Nephron progenitor cell (in vitro differentiated cells): ENCODE data around the gene MEIS1.
A peak's percentile ranks its signal among the peaks of the same experiment; 100 is the strongest.

ENCODE experiments used
- DNase-seq: peaks from one replicate; pipeline ENCODE4 v3.0.0; 2021
- H3K27ac Mint-ChIP-seq: 2 replicates; pipeline ENCODE4 v1.8.0; 2021; ENCODE audit warnings: mild to moderate bottlenecking, moderate library complexity, mixed read lengths
- H3K27me3 Mint-ChIP-seq: 2 replicates; pipeline ENCODE4 v1.8.0; 2021; ENCODE audit warnings: mild to moderate bottlenecking, low read depth, mixed read lengths; ENCODE audit not compliant: poor library complexity
- H3K36me3 Mint-ChIP-seq: 2 replicates; pipeline ENCODE4 v1.8.0; 2021; ENCODE audit warnings: low read depth, mixed read lengths
- H3K4me1 Mint-ChIP-seq: 2 replicates; pipeline ENCODE4 v1.8.0; 2021; ENCODE audit warnings: mixed read lengths
- H3K4me3 Mint-ChIP-seq: 2 replicates; pipeline ENCODE4 v1.8.0; 2021; ENCODE audit warnings: mild to moderate bottlenecking, moderate library complexity, mixed read lengths
- H3K9me3 Mint-ChIP-seq: 2 replicates; pipeline ENCODE4 v1.8.0; 2021; ENCODE audit warnings: mild to moderate bottlenecking, moderate library complexity, mixed read lengths
- CTCF ChIP-seq: fragments of 200-600 bp; sonication (generic); IDR thresholded peaks from 2 replicates; pipeline ENCODE4 v1.5.0; 2021; ENCODE audit warnings: antibody characterized with exemption

MEIS1 gene

GRCh38 chr2:66562304-66562685 lies 127.4 kb downstream of the MEIS1 start:
- H3K36me3 Mint-ChIP-seq, result peaks cover 47% of the 10 kb centered on the region
- TF ChIP-seq CTCF, result no peak
- peak overlapping the region; percentile 99 for H3K27ac Mint-ChIP-seq
- H3K4me1 Mint-ChIP-seq, result peaks cover 73% of the 10 kb centered on the region
- H3K27me3 Mint-ChIP-seq, result no peaks in the 10 kb centered on the region
- no peak for DNase-seq
- no peaks in the 10 kb centered on the region for H3K9me3 Mint-ChIP-seq
- H3K4me3 Mint-ChIP-seq, result peak overlapping the region; percentile 74

- no peak for DNase-seq
- peaks cover 84% of the 10 kb centered on the region for H3K4me1 Mint-ChIP-seq
- H3K4me3 Mint-ChIP-seq, result peak overlapping the region; percentile 67
- peaks cover 37% of the 10 kb centered on the region for H3K36me3 Mint-ChIP-seq
- peak overlapping the region; percentile 40 for H3K27ac Mint-ChIP-seq
- no peaks in the 10 kb centered on the region for H3K27me3 Mint-ChIP-seq
- no peaks in the 10 kb centered on the region for H3K9me3 Mint-ChIP-seq
- TF ChIP-seq CTCF, result no peak
These were observed 128.5 kb downstream of the MEIS1 start for GRCh38 chr2:66563473-66563872.

- Mint-ChIP-seq H3K27me3 (no peaks in the 10 kb centered on the region), H3K4me3 (peak overlapping the region; percentile 13), H3K27ac (peak overlapping the region; percentile 46), H3K36me3 (peaks cover 30% of the 10 kb centered on the region), H3K9me3 (no peaks in the 10 kb centered on the region), H3K4me1 (peaks cover 98% of the 10 kb centered on the region)
- DNase-seq, result no peak
- TF ChIP-seq CTCF, result no peak
These were observed 130.4 kb downstream of the MEIS1 start for GRCh38 chr2:66565291-66565690.

- H3K27me3 Mint-ChIP-seq, result no peaks in the 10 kb centered on the region
- TF ChIP-seq CTCF, result no peak
- peak; percentile 47 for DNase-seq
- peaks cover 35% of the 10 kb centered on the region for H3K36me3 Mint-ChIP-seq
- H3K27ac Mint-ChIP-seq, result peak overlapping the region; percentile 94
- H3K9me3 Mint-ChIP-seq, result no peaks in the 10 kb centered on the region
- H3K4me3 Mint-ChIP-seq, result peak overlapping the region; percentile 57
- peaks cover 100% of the 10 kb centered on the region for H3K4me1 Mint-ChIP-seq
These were observed 131.9 kb downstream of the MEIS1 start for GRCh38 chr2:66566726-66567399.

- peak overlapping the region; percentile 99 for H3K27ac Mint-ChIP-seq
- peaks cover 40% of the 10 kb centered on the region for H3K36me3 Mint-ChIP-seq
- H3K4me3 Mint-ChIP-seq, result peak overlapping the region; percentile 60
- no peak for TF ChIP-seq CTCF
- peaks cover 100% of the 10 kb centered on the region for H3K4me1 Mint-ChIP-seq
- no peaks in the 10 kb centered on the region for H3K9me3 Mint-ChIP-seq
- H3K27me3 Mint-ChIP-seq, result no peaks in the 10 kb centered on the region
- no peak for DNase-seq
These were observed 132.8 kb downstream of the MEIS1 start for GRCh38 chr2:66567729-66568128.

GRCh38 chr2:66568650-66569300 lies 133.8 kb downstream of the MEIS1 start:
- no peak for TF ChIP-seq CTCF
- no peaks in the 10 kb centered on the region for H3K9me3 Mint-ChIP-seq
- H3K27me3 Mint-ChIP-seq, result no peaks in the 10 kb centered on the region
- peak overlapping the region; percentile 60 for H3K4me3 Mint-ChIP-seq
- peaks cover 97% of the 10 kb centered on the region for H3K4me1 Mint-ChIP-seq
- peak overlapping the region; percentile 99 for H3K27ac Mint-ChIP-seq
- peaks cover 34% of the 10 kb centered on the region for H3K36me3 Mint-ChIP-seq
- no peak for DNase-seq
